Measurements from ENCODE around the gene KIF26B.
"Not testable (repeated sequence)": the region's sequence is repeated elsewhere in the genome, so short reads cannot be mapped to it uniquely, and the experiment has no call there.

Gene KIF26B

DNA sequence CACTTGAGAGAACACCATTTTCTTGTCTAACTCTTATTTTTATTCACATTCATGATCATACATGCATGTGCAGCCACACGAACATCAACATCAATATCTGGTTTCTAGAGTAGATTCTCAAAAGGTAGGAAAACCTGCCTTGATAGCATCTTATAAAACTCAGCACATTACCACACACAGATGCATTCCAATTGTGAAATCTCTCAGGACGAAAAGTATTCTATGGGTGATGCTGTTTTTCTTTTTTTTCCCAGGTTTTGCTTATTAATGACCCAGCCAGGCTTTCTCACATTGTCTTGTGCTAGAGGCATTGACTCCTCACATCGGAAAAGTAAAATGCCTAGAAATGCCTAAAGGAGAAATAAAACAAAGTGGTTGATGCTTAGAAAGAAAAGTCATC, 562.8 kb downstream of the KIF26B start:
- DNase-seq, result no peak

DNA sequence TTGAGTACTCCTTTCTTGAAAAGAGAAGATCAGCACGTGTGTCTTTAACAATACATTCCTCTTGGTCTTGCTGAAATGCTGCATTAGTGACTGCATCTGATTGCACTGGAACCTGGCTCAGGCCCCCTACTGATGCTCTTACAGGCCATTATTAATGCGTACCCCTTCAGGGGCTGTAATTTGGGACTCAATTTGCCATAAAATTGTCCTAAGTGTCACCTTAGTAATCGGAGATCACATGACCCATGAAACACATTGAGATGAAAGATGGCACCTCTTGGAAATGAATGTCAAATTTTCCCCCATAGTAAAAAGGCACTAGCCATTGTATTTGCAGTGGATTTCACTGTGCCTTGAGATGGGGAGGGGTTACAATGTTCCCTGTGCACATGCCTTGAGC, 563.3 kb downstream of the KIF26B start:
- no peak for DNase-seq

DNA sequence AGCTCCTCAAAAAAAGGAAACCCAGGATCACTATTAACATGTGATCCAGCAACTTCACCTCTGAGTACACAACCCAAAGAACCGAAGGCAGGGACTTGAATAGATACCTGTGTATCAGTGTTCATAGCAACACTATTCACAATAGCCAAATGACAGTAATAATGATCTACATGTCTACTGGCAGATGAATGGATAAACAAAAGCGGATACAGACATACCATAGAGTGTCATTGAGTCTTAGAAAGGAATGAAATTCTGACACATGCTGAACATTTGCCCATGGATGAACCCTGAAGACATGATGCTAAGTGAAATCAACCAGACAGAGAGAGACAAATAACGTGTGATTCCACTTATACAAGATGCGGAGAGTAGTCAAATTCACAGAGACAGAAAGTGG, 564.2 kb downstream of the KIF26B start:
- DNase-seq, result no peak

DNA sequence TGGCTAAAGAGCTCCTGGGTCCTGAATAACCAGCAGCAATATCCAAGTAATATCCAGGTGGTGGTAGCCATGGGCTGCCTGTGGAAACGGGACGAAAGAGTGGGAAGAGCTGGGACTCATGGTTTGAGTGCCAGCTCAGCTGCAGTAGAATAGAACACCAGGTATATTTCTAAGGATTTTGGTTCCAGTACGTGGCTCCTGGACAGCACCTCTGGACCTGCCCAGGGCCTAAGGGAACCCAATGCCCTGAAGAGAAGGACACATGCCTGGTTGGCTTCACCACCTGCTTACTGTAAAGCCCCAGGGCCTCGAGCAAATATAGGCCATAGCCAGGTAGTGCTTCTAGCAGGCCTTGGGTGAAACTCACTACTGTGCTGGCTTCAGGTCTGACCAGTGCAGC, 566.7 kb downstream of the KIF26B start:
- DNase-seq, result no peak

DNA sequence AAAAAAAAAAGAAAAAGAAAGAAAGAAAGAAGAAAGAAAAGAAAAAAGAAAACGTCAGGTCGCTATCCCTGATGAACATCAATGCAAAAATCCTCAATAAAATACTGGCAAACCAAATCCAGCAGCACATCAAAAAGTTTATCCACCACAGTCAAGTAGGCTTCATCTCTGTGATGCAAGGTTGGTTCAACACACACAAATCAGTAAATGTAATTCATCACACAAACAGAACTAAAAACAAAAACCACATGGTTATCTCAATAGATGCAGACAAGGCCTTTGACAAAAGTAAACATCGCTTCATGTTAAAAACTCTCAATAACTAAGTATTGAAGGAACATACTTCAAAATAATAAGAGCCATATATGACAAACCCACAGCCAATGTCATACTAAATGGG, 573.2 kb downstream of the KIF26B start:
- DNase-seq, result not testable (repeated sequence)

DNA sequence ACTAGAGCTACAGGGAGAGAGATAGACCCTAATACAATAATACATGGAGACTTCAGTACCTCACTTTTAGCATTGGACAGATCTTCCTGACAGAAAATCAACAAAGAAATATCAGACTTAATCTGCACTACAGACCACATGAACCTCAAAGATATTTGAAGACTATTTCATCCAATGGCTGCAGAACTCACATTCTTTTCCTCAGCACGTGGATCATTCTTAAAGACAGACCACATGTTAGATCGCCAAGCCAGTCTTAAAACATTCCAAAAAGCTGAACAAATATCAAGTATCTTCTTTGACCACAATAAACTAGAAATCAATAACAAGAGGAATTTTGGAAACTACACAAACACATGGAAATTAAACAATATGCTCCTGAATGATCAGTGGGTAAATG, 576.0 kb downstream of the KIF26B start:
- no peak for DNase-seq

DNA sequence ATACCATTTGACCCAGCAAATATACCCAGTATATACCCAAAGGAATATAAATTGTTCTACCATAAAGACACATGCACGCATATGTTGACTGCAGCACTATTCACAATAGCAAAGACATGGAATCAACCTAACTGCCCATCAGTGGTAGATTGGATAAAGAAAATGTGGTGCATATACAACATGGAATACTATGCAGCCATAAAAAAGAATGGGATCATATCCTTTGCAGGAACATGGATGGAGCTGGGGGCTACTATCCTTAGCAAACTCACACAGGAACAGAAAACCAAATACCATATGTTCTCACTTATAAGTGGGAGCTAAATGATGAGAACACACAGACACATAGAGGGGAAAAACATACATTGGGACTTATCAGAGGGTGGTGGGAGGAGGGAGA, 585.6 kb downstream of the KIF26B start:
- DNase-seq, result not testable (repeated sequence)

DNA sequence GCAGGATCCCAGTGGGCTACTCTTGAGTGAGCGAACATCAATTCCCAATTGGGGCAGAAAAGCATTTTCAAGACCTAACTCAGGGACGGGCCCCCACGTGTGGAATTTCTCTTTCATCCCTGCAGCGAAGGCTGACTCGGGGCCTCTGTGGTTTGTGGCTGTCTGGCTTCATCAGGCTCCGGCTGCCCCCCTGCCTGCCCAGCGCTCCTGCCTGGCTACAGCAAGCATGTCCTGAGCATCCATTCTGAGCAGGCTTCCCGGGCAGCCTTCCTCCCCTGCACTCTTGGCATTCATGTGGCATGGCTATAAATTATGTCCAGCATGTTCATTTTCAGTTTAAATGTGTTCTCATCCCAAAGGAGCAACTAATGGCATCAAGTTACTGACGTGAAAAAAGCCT, 588.1 kb downstream of the KIF26B start:
- DNase-seq, result peak; percentile 84

DNA sequence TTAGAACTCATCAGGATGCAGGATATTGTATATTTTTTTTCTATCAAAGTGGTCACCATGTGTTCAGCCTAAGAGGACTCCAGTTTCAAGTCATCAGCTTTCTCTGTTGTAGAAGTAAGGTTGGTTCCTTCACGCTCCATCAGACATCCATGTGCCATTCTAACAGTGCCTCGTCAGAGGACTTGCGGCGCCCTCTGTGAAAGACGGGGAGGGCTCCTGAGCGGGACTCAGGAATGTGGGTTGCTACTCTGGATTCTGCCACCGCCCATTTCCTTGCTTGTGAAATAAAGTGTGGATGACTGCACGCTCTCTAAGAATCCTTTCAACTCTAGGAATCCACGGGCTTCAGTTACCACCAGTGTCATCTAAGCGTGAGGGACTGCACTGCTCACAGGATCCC, 593.5 kb downstream of the KIF26B start:
- peak; percentile 67 for DNase-seq

DNA sequence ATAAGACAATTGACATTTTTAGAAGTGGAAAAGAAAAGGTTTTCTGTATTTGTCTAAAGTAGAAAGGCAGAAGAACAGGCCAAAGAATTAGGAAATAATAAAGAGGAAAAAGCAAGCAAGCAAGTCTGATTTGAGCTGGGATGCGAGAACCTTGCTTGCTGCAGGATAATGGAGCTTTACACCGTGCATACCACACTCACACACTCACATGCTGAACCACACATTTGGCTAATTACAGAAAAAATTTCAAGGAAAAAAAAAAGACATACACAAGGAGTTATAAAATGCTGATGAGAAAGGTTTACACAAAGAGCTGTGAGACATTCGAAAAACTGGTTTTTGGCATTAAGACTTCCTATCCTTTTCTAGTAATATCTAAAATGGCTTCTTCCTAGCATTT, 593.9 kb downstream of the KIF26B start:
- no peak for DNase-seq

DNA sequence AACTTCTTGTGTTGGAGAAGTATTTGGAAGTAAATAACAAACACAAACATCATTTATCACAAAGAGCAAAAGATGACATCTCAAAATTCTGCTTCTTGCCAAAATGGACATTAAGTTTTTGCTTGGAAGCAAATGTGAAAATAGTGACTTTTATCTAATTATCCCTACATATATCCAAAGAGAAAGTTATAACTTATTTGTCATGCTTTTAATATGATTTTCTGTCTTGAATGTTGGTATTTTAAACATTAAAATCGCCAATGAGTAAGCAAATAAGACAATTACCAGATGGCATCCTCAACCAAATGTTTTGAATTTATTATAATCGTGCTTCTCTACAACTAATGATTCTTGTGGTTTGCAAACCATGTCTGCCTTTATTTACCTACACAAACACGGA, 594.3 kb downstream of the KIF26B start:
- no peak for DNase-seq

DNA sequence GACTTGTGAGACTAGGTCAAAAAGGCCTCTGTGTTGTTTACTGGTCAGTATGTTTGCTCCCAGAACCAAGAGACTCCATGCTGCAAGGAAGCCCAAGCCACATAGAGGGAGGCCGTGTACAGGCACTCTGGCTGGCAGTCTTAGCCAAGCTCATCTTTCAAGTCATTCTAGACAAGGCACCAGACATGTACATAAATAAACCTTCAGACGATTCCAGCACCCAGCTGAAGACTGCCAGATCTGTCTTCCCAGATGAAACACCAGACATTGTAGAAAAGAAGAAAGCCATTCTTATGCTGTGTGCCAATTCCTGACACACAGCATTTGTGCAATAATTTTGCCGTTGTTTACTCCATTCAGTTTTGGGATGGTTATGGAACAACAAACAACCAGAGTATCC, 595.5 kb downstream of the KIF26B start:
- DNase-seq, result no peak

DNA sequence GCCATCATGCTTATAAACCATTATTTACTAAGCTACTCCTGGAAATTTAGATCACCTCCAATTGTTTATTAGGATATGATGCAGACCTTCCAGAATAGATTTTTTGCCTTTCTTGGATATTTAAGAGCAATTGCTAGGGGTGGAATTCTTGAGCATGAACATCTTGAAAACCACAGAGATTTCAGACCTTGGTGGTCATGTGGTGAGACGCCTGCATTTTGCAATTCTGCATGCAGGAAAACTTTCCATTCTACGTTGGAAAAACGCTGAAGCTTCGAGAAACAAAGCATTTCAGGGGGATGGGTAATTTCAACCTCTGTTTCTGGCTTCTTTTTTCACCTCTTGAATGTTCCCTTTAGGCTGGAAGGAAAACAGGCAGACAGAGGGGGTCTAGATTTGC, 596.3 kb downstream of the KIF26B start:
- no peak for DNase-seq

DNA sequence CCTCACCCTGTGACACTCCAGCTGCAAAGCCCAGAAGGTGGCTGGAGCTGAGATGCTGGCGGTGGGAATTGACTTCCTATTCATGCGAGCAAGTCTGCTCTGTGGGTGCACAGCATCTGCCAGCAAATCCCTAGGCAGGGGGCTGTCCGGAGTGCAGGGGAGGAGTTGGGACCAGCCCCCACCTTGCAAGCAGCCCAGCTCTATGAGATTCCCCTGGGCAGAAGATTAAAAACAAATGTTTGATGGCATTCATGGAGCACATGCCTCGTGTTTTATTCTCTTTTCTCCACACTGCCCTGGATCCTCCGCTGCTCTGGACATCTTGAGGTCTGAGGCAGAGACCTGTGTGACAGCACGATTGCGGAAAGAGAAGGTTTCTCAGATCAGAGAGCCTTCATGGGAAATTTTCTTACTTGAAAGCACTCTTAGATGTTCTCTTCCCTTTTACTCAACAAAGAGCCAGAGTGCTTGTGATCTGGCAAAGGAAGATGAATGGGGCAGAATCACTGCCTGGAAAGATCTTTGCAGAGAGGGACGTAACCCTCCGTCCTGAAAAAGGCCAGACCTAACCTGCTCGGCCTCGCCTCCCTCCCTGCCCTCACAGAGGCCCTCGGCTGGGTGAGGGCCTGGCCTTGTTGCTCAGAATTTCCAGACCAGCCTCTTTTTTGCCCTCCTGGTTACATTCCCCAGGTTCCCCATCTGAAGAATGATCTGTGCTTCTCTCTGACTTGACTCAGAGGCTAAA, 597.1 kb downstream of the KIF26B start:
- peak; percentile 53 for DNase-seq

DNA sequence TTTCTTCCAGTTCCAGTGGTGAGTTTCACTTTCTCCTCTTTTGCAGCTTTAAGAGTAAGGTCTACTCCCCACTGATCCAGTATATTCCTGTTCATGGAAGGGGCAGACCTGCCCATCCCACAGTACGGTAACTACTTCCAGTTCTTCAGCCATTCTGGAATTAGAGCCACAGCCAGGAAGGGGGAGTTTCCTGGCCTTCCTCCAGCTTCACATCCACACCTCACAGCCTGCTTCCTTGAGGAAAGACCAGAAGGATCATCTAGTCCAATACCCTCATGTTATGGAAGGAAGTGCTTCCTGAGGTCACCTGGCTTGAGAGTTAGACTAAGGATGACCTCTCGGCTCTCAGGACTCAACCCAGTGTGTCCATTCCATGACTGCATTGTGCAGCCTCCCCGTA, 597.8 kb downstream of the KIF26B start:
- DNase-seq, result no peak

DNA sequence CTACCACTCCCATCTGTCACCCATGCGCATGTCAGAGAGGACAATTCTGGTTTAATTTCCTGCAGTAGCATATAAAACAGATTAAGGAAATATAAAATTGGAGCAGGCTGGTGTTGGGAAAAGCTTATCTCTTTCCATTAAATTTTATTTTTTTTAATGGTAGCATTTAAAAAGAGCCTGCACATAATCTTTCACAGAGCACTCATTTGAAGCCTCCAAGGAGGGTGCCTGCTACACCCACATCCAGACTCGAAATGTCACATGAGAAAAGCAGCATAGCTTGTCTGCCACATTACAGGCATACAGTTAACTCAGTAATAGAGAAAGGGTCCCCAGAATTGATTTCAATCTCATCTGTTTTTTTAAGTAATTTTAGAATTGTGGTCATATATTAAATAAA, 599.0 kb downstream of the KIF26B start:
- no peak for DNase-seq

DNA sequence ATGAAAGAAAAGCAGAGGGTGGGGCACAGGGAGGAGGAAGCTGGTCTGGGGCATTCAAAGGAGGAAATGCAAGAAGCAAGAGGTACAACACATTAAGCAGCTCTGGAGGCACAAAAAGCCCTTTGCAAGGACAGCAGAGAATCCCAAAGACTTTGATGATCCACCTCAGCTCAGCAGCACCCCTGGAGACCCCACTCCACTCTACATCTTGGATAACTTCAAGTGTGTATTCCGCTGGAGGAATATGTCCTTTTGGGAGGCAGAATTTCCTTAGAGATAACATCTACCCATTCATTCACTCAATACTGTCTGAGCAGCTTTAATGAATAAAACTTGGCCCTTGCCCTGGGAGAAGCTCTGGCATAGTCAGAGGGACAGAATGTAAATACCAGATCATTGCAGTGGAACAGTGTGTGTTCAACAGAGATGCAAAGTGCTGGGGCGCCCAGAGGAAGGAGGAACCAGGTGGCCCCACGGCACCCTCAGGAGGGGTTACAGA, 599.7 kb downstream of the KIF26B start:
- no peak for DNase-seq

Measured in retina (tissue), 1 donor.